ENCODE data around the gene CCDC57.

CCDC57 gene

GRCh38 chr17:82229698-82230608 is 17.3 kb upstream of the CCDC57 start:
- Histone ChIP-seq H3K79me1 (ENCODE audit: low read length) (no peaks in the 10 kb centered on the region), H2BK120ac (ENCODE audit: low read depth, low read length) (no peak overlapping the region), H3K23ac (ENCODE audit: low read length) (peak overlapping the region; percentile 89), H3K56ac (ENCODE audit: low read length) (peak overlapping the region; percentile 70), H2AK5ac (ENCODE audit: low read length) (no peak overlapping the region), H3K4ac (ENCODE audit: low read depth, low read length) (no peak overlapping the region), H3K9ac (ENCODE audit: low read length) (peak overlapping the region; percentile 65), H2BK15ac (replicated peaks; ENCODE audit: low read depth) (no peak overlapping the region), H3K4me3 (ENCODE audit: low read length) (peak overlapping the region; percentile 11), H3K27me3 (ENCODE audit: insufficient read depth, low read length, poor library complexity) (peaks cover 3% of the 10 kb centered on the region), H3K79me2 (ENCODE audit: control insufficient read depth, insufficient read depth, low read length) (no peaks in the 10 kb centered on the region), H3K36me3 (ENCODE audit: control insufficient read depth, insufficient read depth, low read length) (no peaks in the 10 kb centered on the region), H4K8ac (ENCODE audit: low read depth, low read length) (no peak overlapping the region), H4K5ac (ENCODE audit: low read length) (no peak overlapping the region), H3K18ac (ENCODE audit: low read length) (no peak overlapping the region), H2BK5ac (ENCODE audit: low read length) (no peak overlapping the region), H3K4me2 (ENCODE audit: low read length) (peak overlapping the region; percentile 34), H3K4me1 (ENCODE audit: control insufficient read depth, low read depth, low read length) (no peaks in the 10 kb centered on the region), H3K27ac (ENCODE audit: low read depth, low read length) (no peak overlapping the region)
- WGBS (ENCODE audit: extremely low coverage, insufficient coverage, low lambda C conversion rate) = no CpG with 5 or more reads among the region's 28 CpGs
- no peak for DNase-seq

GRCh38 chr17:82228842-82229697 is 16.4 kb upstream of the CCDC57 start, which contains the start of gene SLC16A3:
SLC16A3 (plus strand) TSS chr17:82229042; CDS start chr17:82236009, 6,967 bp downstream.
- Histone ChIP-seq H4K8ac (ENCODE audit: low read depth, low read length) (peak within 1 kb of the TSS; percentile 44), H4K5ac (ENCODE audit: low read length) (no peak within 1 kb of the TSS), H3K4ac (ENCODE audit: low read depth, low read length) (peak within 1 kb of the TSS; percentile 19), H2BK15ac (replicated peaks; ENCODE audit: low read depth) (no peak within 1 kb of the TSS), H3K18ac (ENCODE audit: low read length) (peak within 1 kb of the TSS; percentile 51), H3K79me1 (ENCODE audit: low read length) (no peaks in the 10 kb centered on the region), H3K36me3 (ENCODE audit: control insufficient read depth, insufficient read depth, low read length) (no peaks in the 10 kb centered on the region), H2BK120ac (ENCODE audit: low read depth, low read length) (no peak within 1 kb of the TSS), H3K23ac (ENCODE audit: low read length) (peak within 1 kb of the TSS; percentile 89), H3K4me3 (ENCODE audit: low read length) (peak within 1 kb of the TSS; percentile 15), H3K27me3 (ENCODE audit: insufficient read depth, low read length, poor library complexity) (peaks cover 3% of the 10 kb centered on the region), H3K9ac (ENCODE audit: low read length) (peak within 1 kb of the TSS; percentile 71), H2AK5ac (ENCODE audit: low read length) (no peak within 1 kb of the TSS), H3K4me2 (ENCODE audit: low read length) (peak within 1 kb of the TSS; percentile 34), H2BK5ac (ENCODE audit: low read length) (no peak within 1 kb of the TSS), H3K4me1 (ENCODE audit: control insufficient read depth, low read depth, low read length) (no peaks in the 10 kb centered on the region), H3K79me2 (ENCODE audit: control insufficient read depth, insufficient read depth, low read length) (no peaks in the 10 kb centered on the region), H3K56ac (ENCODE audit: low read length) (peak within 1 kb of the TSS; percentile 83), H3K27ac (ENCODE audit: low read depth, low read length) (no peak within 1 kb of the TSS)
- no CpG with 5 or more reads among the region's 105 CpGs for WGBS (ENCODE audit: extremely low coverage, insufficient coverage, low lambda C conversion rate)
- peak; percentile 55 for DNase-seq

- H3K56ac ChIP-seq (ENCODE audit: low read length) = peak overlapping the region; percentile 83
- no peak overlapping the region for H2AK5ac ChIP-seq (ENCODE audit: low read length)
- no peak overlapping the region for H2BK120ac ChIP-seq (ENCODE audit: low read depth, low read length)
- H3K27me3 ChIP-seq (ENCODE audit: insufficient read depth, low read length, poor library complexity) = peaks cover 3% of the 10 kb centered on the region
- no peak for DNase-seq
- peak overlapping the region; percentile 44 for H4K8ac ChIP-seq (ENCODE audit: low read depth, low read length)
- peak overlapping the region; percentile 23 for H3K4me2 ChIP-seq (ENCODE audit: low read length)
- no peak overlapping the region for H4K5ac ChIP-seq (ENCODE audit: low read length)
- H2BK15ac ChIP-seq (replicated peaks; ENCODE audit: low read depth) = no peak overlapping the region
- peak overlapping the region; percentile 51 for H3K18ac ChIP-seq (ENCODE audit: low read length)
- peak overlapping the region; percentile 30 for H3K23ac ChIP-seq (ENCODE audit: low read length)
- WGBS (ENCODE audit: extremely low coverage, insufficient coverage, low lambda C conversion rate) = no CpG with 5 or more reads among the region's 63 CpGs
- H3K79me2 ChIP-seq (ENCODE audit: control insufficient read depth, insufficient read depth, low read length) = no peaks in the 10 kb centered on the region
- no peaks in the 10 kb centered on the region for H3K36me3 ChIP-seq (ENCODE audit: control insufficient read depth, insufficient read depth, low read length)
- H3K4me1 ChIP-seq (ENCODE audit: control insufficient read depth, low read depth, low read length) = no peaks in the 10 kb centered on the region
- H2BK5ac ChIP-seq (ENCODE audit: low read length) = no peak overlapping the region
- H3K4me3 ChIP-seq (ENCODE audit: low read length) = peak overlapping the region; percentile 3
- peak overlapping the region; percentile 71 for H3K9ac ChIP-seq (ENCODE audit: low read length)
- H3K27ac ChIP-seq (ENCODE audit: low read depth, low read length) = no peak overlapping the region
- H3K79me1 ChIP-seq (ENCODE audit: low read length) = no peaks in the 10 kb centered on the region
- peak overlapping the region; percentile 19 for H3K4ac ChIP-seq (ENCODE audit: low read depth, low read length)
Measured at GRCh38 chr17:82228278-82228841, 15.7 kb upstream of the CCDC57 start.

GRCh38 chr17:82227629-82228277 is 15.1 kb upstream of the CCDC57 start:
- Histone ChIP-seq H4K5ac (ENCODE audit: low read length) (no peak overlapping the region), H2AK5ac (ENCODE audit: low read length) (no peak overlapping the region), H3K79me2 (ENCODE audit: control insufficient read depth, insufficient read depth, low read length) (no peaks in the 10 kb centered on the region), H3K4me1 (ENCODE audit: control insufficient read depth, low read depth, low read length) (no peaks in the 10 kb centered on the region), H3K56ac (ENCODE audit: low read length) (no peak overlapping the region), H3K27ac (ENCODE audit: low read depth, low read length) (no peak overlapping the region), H3K36me3 (ENCODE audit: control insufficient read depth, insufficient read depth, low read length) (no peaks in the 10 kb centered on the region), H3K79me1 (ENCODE audit: low read length) (no peaks in the 10 kb centered on the region), H4K8ac (ENCODE audit: low read depth, low read length) (no peak overlapping the region), H3K18ac (ENCODE audit: low read length) (no peak overlapping the region), H3K9ac (ENCODE audit: low read length) (peak overlapping the region; percentile 17), H2BK5ac (ENCODE audit: low read length) (no peak overlapping the region), H3K4me3 (ENCODE audit: low read length) (no peak overlapping the region), H3K4me2 (ENCODE audit: low read length) (no peak overlapping the region), H3K4ac (ENCODE audit: low read depth, low read length) (no peak overlapping the region), H3K27me3 (ENCODE audit: insufficient read depth, low read length, poor library complexity) (peaks cover 3% of the 10 kb centered on the region), H2BK15ac (replicated peaks; ENCODE audit: low read depth) (no peak overlapping the region), H3K23ac (ENCODE audit: low read length) (no peak overlapping the region), H2BK120ac (ENCODE audit: low read depth, low read length) (no peak overlapping the region)
- WGBS (ENCODE audit: extremely low coverage, insufficient coverage, low lambda C conversion rate) = no CpG with 5 or more reads among the region's 18 CpGs
- no peak for DNase-seq

GRCh38 chr17:82226809-82227628 is 14.4 kb upstream of the CCDC57 start:
- Histone ChIP-seq H3K36me3 (ENCODE audit: control insufficient read depth, insufficient read depth, low read length) (no peaks in the 10 kb centered on the region), H3K4me1 (ENCODE audit: control insufficient read depth, low read depth, low read length) (no peaks in the 10 kb centered on the region), H2BK15ac (replicated peaks; ENCODE audit: low read depth) (no peak overlapping the region), H3K27me3 (ENCODE audit: insufficient read depth, low read length, poor library complexity) (peaks cover 3% of the 10 kb centered on the region), H3K79me1 (ENCODE audit: low read length) (no peaks in the 10 kb centered on the region), H3K56ac (ENCODE audit: low read length) (no peak overlapping the region), H3K23ac (ENCODE audit: low read length) (no peak overlapping the region), H2BK5ac (ENCODE audit: low read length) (no peak overlapping the region), H4K5ac (ENCODE audit: low read length) (no peak overlapping the region), H3K4me2 (ENCODE audit: low read length) (no peak overlapping the region), H3K18ac (ENCODE audit: low read length) (no peak overlapping the region), H3K79me2 (ENCODE audit: control insufficient read depth, insufficient read depth, low read length) (no peaks in the 10 kb centered on the region), H2BK120ac (ENCODE audit: low read depth, low read length) (no peak overlapping the region), H4K8ac (ENCODE audit: low read depth, low read length) (no peak overlapping the region), H3K4me3 (ENCODE audit: low read length) (no peak overlapping the region), H3K9ac (ENCODE audit: low read length) (no peak overlapping the region), H3K4ac (ENCODE audit: low read depth, low read length) (no peak overlapping the region), H2AK5ac (ENCODE audit: low read length) (no peak overlapping the region), H3K27ac (ENCODE audit: low read depth, low read length) (no peak overlapping the region)
- DNase-seq = no peak
- WGBS (ENCODE audit: extremely low coverage, insufficient coverage, low lambda C conversion rate) = no CpG with 5 or more reads among the region's 16 CpGs

Data from mesendoderm (in vitro differentiated cells).